HepG2 (cell line): ENCODE measurements around the gene SYCP2. TPM values are rescaled to one million over a fixed set of nuclear protein-coding genes. Genes with fewer than 3 reads are reported as not detected.

ENCODE experiments used
- ATAC-seq: fragments of 200-7000 bp; cut with Tn5 transposase; 3 replicates; pipeline ENCODE4 v1.9.1; 2020; ENCODE audit warnings: mild to moderate bottlenecking, moderate library complexity
- BruUV-seq: library from RNA; stranded (reverse); fragments of 400-500 nt; replicated peaks from 2 replicates; lab custom pipeline; 2021; lab: Mats Ljungman, UMichigan
- CTCF ChIA-PET: fragments of 300-600 bp; formaldehyde crosslinking; extraction: SDS; loops from one replicate; lab custom pipeline; 2021; ENCODE audit warnings: low total read pairs, inconsistent platforms, low intra/inter-chr PET ratio; lab: Yijun Ruan, JAX
- POLR2A ChIA-PET: fragments of 350-600 bp; sonication (Branson Sonifier 250); formaldehyde crosslinking; loops from one replicate; lab custom pipeline; 2020; ENCODE audit warnings: antibody characterized with exemption, inconsistent platforms; lab: Yijun Ruan, JAX
- DNase-seq: peaks from one replicate; pipeline ENCODE4 v3.0.0-alpha.2; 2015; ENCODE audit warnings: low spot score
- FAIRE-seq: peaks from 3 replicates; lab custom pipeline; 2011; peaks lifted over from hg19 to GRCh38; lab: Jason Lieb, UNC
- H2AFZ ChIP-seq: one replicate; pipeline ENCODE4 v1.6.1; 2011; ENCODE audit warnings: low read length, inconsistent platforms
- H3K27ac ChIP-seq: fragments of 300-600 bp; 3 replicates; pipeline ENCODE4 v1.8.0; 2011; ENCODE audit warnings: mixed run types, mild to moderate bottlenecking, mixed read lengths, low read length, inconsistent platforms; ENCODE audit not compliant: insufficient read depth; ENCODE audit errors: extremely low read length
- H3K27me3 ChIP-seq, 2 experiments: fragments of 200-600 bp in 1 of 2; 2 replicates in 1 of 2; 3 replicates in 1 of 2; pipeline versions ENCODE4 v1.6.0 to v1.8.0; 2011; ENCODE audit warnings: low read length in 2 of 2, mild to moderate bottlenecking in 2 of 2, moderate library complexity in 2 of 2, inconsistent platforms in 1 of 2; ENCODE audit not compliant: insufficient read depth in 2 of 2, control insufficient read depth in 1 of 2
- H3K36me3 ChIP-seq, 2 experiments: fragments of 200-600 bp in 1 of 2; replicated peaks in 1 of 2; 2 replicates in 1 of 2; 3 replicates in 1 of 2; pipeline versions ENCODE4 v1.5.1 to v1.8.0; 2011; ENCODE audit warnings: low read length in 2 of 2, inconsistent platforms in 1 of 2; ENCODE audit not compliant: insufficient read depth in 2 of 2, control insufficient read depth in 1 of 2
- H3K4me1 ChIP-seq: 2 replicates; pipeline ENCODE4 v1.5.1; 2012; ENCODE audit warnings: low read length, inconsistent platforms; ENCODE audit not compliant: insufficient read depth
- H3K4me2 ChIP-seq: 2 replicates; pipeline ENCODE4 v1.6.0; 2011; ENCODE audit warnings: low read depth, low read length, inconsistent platforms
- H3K4me3 ChIP-seq, 3 experiments: fragments of 200-600 bp in 1 of 3; sonication (generic), shearing (Covaris generic) in 1 of 3; replicated peaks in 1 of 3; 2 replicates each; pipeline ENCODE4 v1.5.1; 2011 to 2016; ENCODE audit warnings: low read length in 3 of 3, inconsistent platforms in 2 of 3, low read depth in 2 of 3, mild to moderate bottlenecking in 2 of 3, control low read depth in 1 of 3, mixed read lengths in 1 of 3; ENCODE audit not compliant: insufficient read depth in 1 of 3
- H3K79me2 ChIP-seq: one replicate; pipeline ENCODE4 v1.6.1; 2011; ENCODE audit warnings: low read length, inconsistent platforms; ENCODE audit not compliant: insufficient read depth
- H3K9ac ChIP-seq: 2 replicates; pipeline ENCODE4 v1.6.0; 2011; ENCODE audit warnings: mild to moderate bottlenecking, low read depth, low read length, inconsistent platforms; ENCODE audit not compliant: insufficient read depth
- H3K9me3 ChIP-seq: 2 replicates; pipeline ENCODE4 v1.5.1; 2012; ENCODE audit warnings: mild to moderate bottlenecking, low read length
- H4K20me1 ChIP-seq: 2 replicates; pipeline ENCODE4 v1.6.0; 2011; ENCODE audit warnings: inconsistent platforms, mild to moderate bottlenecking, low read length, moderate library complexity; ENCODE audit not compliant: insufficient read depth
- ATRX ChIP-seq: sonication (generic); formaldehyde crosslinking; IDR thresholded peaks from 2 replicates; pipeline ENCODE4 v1.4.0; 2020; ENCODE audit warnings: missing genetic modification reagents, borderline replicate concordance
- HIC2 ChIP-seq: sonication (generic); formaldehyde crosslinking; IDR thresholded peaks from 2 replicates; pipeline ENCODE4 v1.9.0; 2022; ENCODE audit warnings: low read depth, missing genetic modification reagents
- HNRNPH1 ChIP-seq: fragments of 200-400 bp; formaldehyde crosslinking; optimal IDR thresholded peaks from 2 replicates; pipeline ENCODE3; 2017; ENCODE audit warnings: mild to moderate bottlenecking, low read depth, low read length
- PRPF4 ChIP-seq: fragments of 200-400 bp; formaldehyde crosslinking; IDR thresholded peaks from 2 replicates; pipeline ENCODE4 v1.6.1; 2016; ENCODE audit warnings: low read length, low read depth; ENCODE audit not compliant: poor library complexity, severe bottlenecking
- ZNF329 ChIP-seq: sonication (generic); formaldehyde crosslinking; IDR thresholded peaks from 2 replicates; pipeline ENCODE4 v1.9.0; 2021; ENCODE audit warnings: low read depth, mild to moderate bottlenecking, missing genetic modification reagents
- ZNF512B ChIP-seq: sonication (generic); formaldehyde crosslinking; IDR thresholded peaks from 2 replicates; pipeline ENCODE4 v1.5.1; 2020; ENCODE audit warnings: missing genetic modification reagents, mild to moderate bottlenecking, borderline replicate concordance
- ZNF660 ChIP-seq: sonication (generic); formaldehyde crosslinking; IDR thresholded peaks from 2 replicates; pipeline ENCODE4 v1.5.1; 2020; ENCODE audit warnings: mild to moderate bottlenecking, low read depth, missing genetic modification reagents, borderline replicate concordance
- WGBS: methylation state at CpG from one replicate; pipeline ENCODE4 v1.1.6; 2017; ENCODE audit warnings: low lambda C conversion rate; 5-methylcytosine and 5-hydroxymethylcytosine counted together
- in situ Hi-C: cut with HindIII; loops from 2 replicates; pipeline ENCODE4 v1.10.0; 2017; ENCODE audit warnings: low pct_unique_long_range_greater_than_20kb; ENCODE audit not compliant: extremely low pct_ligation_motif_present
- intact Hi-C: fragments of 100-400 bp; cut with micrococcal nuclease; formaldehyde crosslinking; loops from one replicate; pipeline ENCODE4 v1.10.0; 2022; ENCODE audit not compliant: unreplicated experiment
- polyA plus RNA-seq, 8 experiments: library from polyadenylated mRNA; depleted of rRNA in 3 of 8; stranded (reverse) in 7 of 8; unstranded in 1 of 8; fragments of >200 nt; fragmentation: Illumina TruSeq in 4 of 8; extraction: Trizol in 4 of 8; gene quantifications; 2 replicates each; pipeline versions ENCODE4 v1.2.1 to v1.2.3, GENCODE V29; 2011 to 2016; ENCODE audit warnings: low read depth in 4 of 8, missing spikeins in 1 of 8, mixed read lengths in 1 of 8; ENCODE audit not compliant: insufficient read depth in 1 of 8
- total RNA-seq, 5 experiments: library from RNA; depleted of rRNA; stranded (reverse); fragments of >200 nt; fragmentation: Illumina TruSeq; extraction: Trizol; gene quantifications; 2 replicates each; pipeline ENCODE4 v1.2.3, GENCODE V29; 2016; ENCODE audit warnings: low read depth in 1 of 5

The SYCP2 gene
- total and polyA plus RNA-seq, 2 of the 13 experiments (the other 11 are each of a cell fraction or from before 2014, with no cell fraction given): 0.07 to 0.24 TPM

- Histone ChIP-seq H3K9me3 (no peaks in the 10 kb centered on the region), H3K4me2 (no peak overlapping the region), H3K9ac (no peak overlapping the region), H3K27me3 (no peaks in the 10 kb centered on the region), H3K4me3 (no peak overlapping the region), H3K79me2 (no peaks in the 10 kb centered on the region), H4K20me1 (no peaks in the 10 kb centered on the region), H3K27ac (no peak overlapping the region), H2AFZ (no peak overlapping the region), H3K36me3 (no peaks in the 10 kb centered on the region), H3K4me1 (no peaks in the 10 kb centered on the region)
- CTCF ChIA-PET: no interaction called here
- in situ Hi-C loops (no loop called here), intact Hi-C loops (no loop called here)
- TF ChIP-seq HIC2 (CRISPR knock-in tag) (no peak), HNRNPH1 (no peak), ZNF329 (CRISPR knock-in tag) (no peak), ZNF512B (CRISPR knock-in tag) (no peak), PRPF4 (no peak), ZNF660 (CRISPR knock-in tag) (no peak), ATRX (CRISPR knock-in tag) (no peak)
- BruUV-seq: no TSS peak
- ATAC-seq (no peak), DNase-seq (no peak), FAIRE-seq (no peak)
- POLR2A ChIA-PET: interaction anchor here (2.1 kb wide), 1 partner anchor 8 kb away, joined by 6 read pairs; the partner anchor contains the start of genes FAM217B and PPP1R3D
- WGBS: 93% methylated on average over 72 of the region's 72 CpGs
Measured at GRCh38 chr20:59932616-59933295, 681 bp downstream of the SYCP2 start.
